PC-9 (cell line): ENCODE results near the gene GMPR2. TPM values are rescaled to one million over a fixed set of nuclear protein-coding genes. Genes with fewer than 3 reads are reported as not detected.

Experiments
- BruUV-seq: library from RNA; stranded (reverse); fragments of 400-500 nt; replicated peaks from 2 replicates; lab custom pipeline; 2021; lab: Mats Ljungman, UMichigan
- CTCF ChIA-PET: fragments of 300-600 bp; sonication (Branson Sonifier 250); formaldehyde crosslinking; loops from one replicate; lab custom pipeline; 2022; ENCODE audit warnings: antibody characterized with exemption; lab: Charles Lee
- POLR2A ChIA-PET: fragments of 300-600 bp; sonication (Branson Sonifier 250); formaldehyde crosslinking; loops from one replicate; lab custom pipeline; 2022; ENCODE audit warnings: antibody characterized with exemption; ENCODE audit not compliant: unreplicated experiment; lab: Charles Lee
- DNase-seq, 2 experiments: peaks; one replicate each; pipeline versions ENCODE4 v3.0.0 to v3.0.0-alpha.2; 2015 to 2022; ENCODE audit warnings: mixed read lengths in 1 of 2
- H2AFZ ChIP-seq: fragments of 200-600 bp; sonication (generic); 2 replicates; pipeline ENCODE4 v1.8.1; 2017; ENCODE audit warnings: antibody characterized with exemption
- H3F3A ChIP-seq: fragments of 200-600 bp; sonication (generic); 2 replicates; pipeline ENCODE4 v1.8.1; 2017; ENCODE audit warnings: antibody characterized with exemption, mild to moderate bottlenecking, low read depth; ENCODE audit not compliant: insufficient read depth
- H3K27ac ChIP-seq: fragments of 200-600 bp; sonication (generic); 2 replicates; pipeline ENCODE4 v1.6.1; 2016; ENCODE audit warnings: mixed run types
- H3K27me3 ChIP-seq: fragments of 200-600 bp; sonication (generic); 2 replicates; pipeline ENCODE4 v1.6.1; 2016; ENCODE audit warnings: low read depth, mixed run types; ENCODE audit not compliant: insufficient read depth
- H3K36me3 ChIP-seq: fragments of 200-600 bp; sonication (generic); 2 replicates; pipeline ENCODE4 v1.6.1; 2016; ENCODE audit warnings: low read depth, mixed run types
- H3K4me1 ChIP-seq: fragments of 200-600 bp; sonication (generic); replicated peaks from 2 replicates; pipeline ENCODE4 v1.6.1; 2016; ENCODE audit warnings: mixed run types; ENCODE audit not compliant: insufficient read depth
- H3K4me2 ChIP-seq: fragments of 200-600 bp; sonication (generic); 2 replicates; pipeline ENCODE4 v1.6.1; 2017; ENCODE audit warnings: mixed run types
- H3K4me3 ChIP-seq: fragments of 200-600 bp; sonication (generic); 2 replicates; pipeline ENCODE4 v1.6.1; 2016; ENCODE audit warnings: mixed run types
- H3K79me2 ChIP-seq: fragments of 200-600 bp; sonication (generic); 2 replicates; pipeline ENCODE4 v1.6.1; 2017; ENCODE audit warnings: low read depth, mixed run types
- H3K9me2 ChIP-seq: fragments of 200-600 bp; sonication (generic); 2 replicates; pipeline ENCODE4 v1.8.1; 2017; ENCODE audit warnings: mild to moderate bottlenecking; ENCODE audit not compliant: insufficient read depth
- H3K9me3 ChIP-seq: fragments of 200-600 bp; sonication (generic); 2 replicates; pipeline ENCODE4 v1.8.1; 2016; ENCODE audit warnings: low read depth; ENCODE audit not compliant: insufficient read depth
- H4K20me1 ChIP-seq: fragments of 200-600 bp; sonication (generic); 2 replicates; pipeline ENCODE4 v1.8.1; 2017; ENCODE audit not compliant: insufficient read depth
- CTCF ChIP-seq: fragments of 200-600 bp; sonication (generic); conservative IDR thresholded peaks from 2 replicates; pipeline ENCODE4 v1.6.1; 2017; ENCODE audit warnings: mixed run types, antibody characterized with exemption, mild to moderate bottlenecking, moderate library complexity
- EZH2 ChIP-seq: fragments of 200-600 bp; sonication (generic); IDR thresholded peaks from 2 replicates; pipeline ENCODE4 v1.8.0; 2017; ENCODE audit warnings: antibody characterized with exemption, low read depth
- intact Hi-C: fragments of 100-400 bp; cut with micrococcal nuclease; formaldehyde crosslinking; loops from one replicate; pipeline ENCODE4 v1.10.0; 2022; ENCODE audit not compliant: unreplicated experiment
- total RNA-seq: library from RNA; stranded (reverse); gene quantifications from 2 replicates; pipeline ENCODE4 v1.2.3, GENCODE V29; 2021

The GMPR2 gene
- total RNA-seq, 1 experiment from 2014 or later: 55.3 TPM

DNA sequence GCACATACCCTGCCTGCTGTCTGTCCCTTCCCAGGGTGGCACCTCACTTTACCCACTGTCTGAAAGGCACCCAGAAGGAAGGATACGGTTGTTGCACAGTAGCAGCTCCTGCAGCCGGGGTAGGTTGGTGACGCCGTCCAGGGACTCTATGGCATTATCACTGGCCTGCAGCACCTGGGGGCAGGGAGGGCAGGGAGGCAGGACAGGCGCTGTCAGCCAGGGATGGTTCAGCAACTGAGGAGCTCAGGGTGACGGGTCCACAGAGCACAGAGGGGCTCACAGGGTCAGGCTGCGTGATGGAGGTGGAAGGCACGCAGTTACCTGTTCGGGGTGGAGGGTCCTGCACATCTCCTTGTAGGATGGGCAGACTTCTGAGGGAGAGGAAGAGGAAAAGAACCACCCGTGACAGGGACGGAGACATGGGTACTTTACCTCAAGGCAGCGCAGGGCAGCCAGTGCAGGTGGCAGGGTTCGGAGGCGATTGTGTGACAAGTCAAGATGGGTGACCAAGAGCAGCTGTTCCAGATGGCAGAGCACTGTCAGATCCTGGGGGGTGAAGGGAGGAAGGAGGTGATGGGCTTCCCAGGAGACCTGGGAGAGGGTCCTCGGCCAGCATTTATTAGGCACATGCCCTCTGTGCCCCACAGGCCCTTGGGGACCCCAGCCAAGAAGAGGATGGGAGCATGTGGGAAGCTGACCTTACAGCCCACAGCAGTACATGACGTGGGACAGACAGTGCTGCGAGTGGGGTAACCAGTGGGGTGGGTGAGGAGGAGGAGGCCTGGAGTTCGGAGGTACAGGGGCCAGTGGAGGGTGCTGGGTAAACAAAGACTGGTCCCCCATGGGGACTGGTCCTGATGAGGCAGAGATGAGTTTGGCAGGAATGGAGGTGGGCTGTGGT is 33.9 kb downstream of the GMPR2 start:
- H3K36me3 ChIP-seq: no peaks in the 10 kb centered on the region
- no TSS peak for BruUV-seq
- no peaks in the 10 kb centered on the region for H4K20me1 ChIP-seq
- H2AFZ ChIP-seq: no peak overlapping the region
- H3K9me3 ChIP-seq: no peaks in the 10 kb centered on the region
- no peaks in the 10 kb centered on the region for H3F3A ChIP-seq
- TF ChIP-seq EZH2 (no peak), CTCF (no peak)
- H3K9me2 ChIP-seq: no peaks in the 10 kb centered on the region
- no peak for DNase-seq
- no peak overlapping the region for H3K4me3 ChIP-seq
- H3K4me2 ChIP-seq: no peak overlapping the region
- ChIA-PET CTCF (no interaction called here), POLR2A (no interaction called here)
- H3K79me2 ChIP-seq: no peaks in the 10 kb centered on the region
- peaks cover under 1% of the 10 kb centered on the region; the same call in 1 of the 2 replicates for H3K4me1 ChIP-seq
- H3K27ac ChIP-seq: no peak overlapping the region
- intact Hi-C loops: no loop called here
- no peaks in the 10 kb centered on the region for H3K27me3 ChIP-seq

DNA sequence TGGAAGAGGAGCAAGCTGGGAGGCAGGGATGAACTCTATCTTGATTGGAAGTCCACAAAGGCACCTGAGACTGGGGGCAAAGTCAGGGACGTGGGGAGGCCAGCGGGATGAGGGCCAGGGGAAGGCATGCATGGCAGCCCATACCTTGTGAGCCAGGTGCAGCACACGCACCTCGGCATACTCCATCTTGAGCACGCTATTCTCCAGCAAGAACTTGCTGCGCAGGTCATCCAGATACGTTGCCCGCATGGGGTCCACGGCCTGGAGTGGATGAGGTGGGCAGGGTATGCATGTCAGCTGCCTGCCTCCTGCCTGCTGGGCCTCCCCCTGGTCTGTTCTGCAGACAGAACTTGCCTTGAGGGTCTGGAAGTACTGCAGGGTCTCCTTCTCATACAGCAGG is 34.8 kb downstream of the GMPR2 start:
- ChIA-PET POLR2A (no interaction called here), CTCF (no interaction called here)
- TF ChIP-seq EZH2 (no peak), CTCF (no peak)
- Histone ChIP-seq H3K4me3 (no peak overlapping the region), H3K36me3 (no peaks in the 10 kb centered on the region), H4K20me1 (no peaks in the 10 kb centered on the region), H3K4me1 (peaks cover 8% of the 10 kb centered on the region), H3K27ac (no peak overlapping the region), H2AFZ (no peak overlapping the region), H3K9me3 (no peaks in the 10 kb centered on the region), H3K79me2 (no peaks in the 10 kb centered on the region), H3F3A (0 out of 2 replicates have a peak, but pooled peaks cover 4% of the 10 kb centered on the region), H3K4me2 (no peak overlapping the region), H3K9me2 (no peaks in the 10 kb centered on the region), H3K27me3 (no peaks in the 10 kb centered on the region)
- no peak for DNase-seq
- BruUV-seq: no TSS peak
- intact Hi-C loops: no loop called here

GRCh38 chr14:24268225-24268624 is 35.5 kb downstream of the GMPR2 start:
- peaks cover 8% of the 10 kb centered on the region for H3K4me1 ChIP-seq
- no TSS peak for BruUV-seq
- no peaks in the 10 kb centered on the region for H4K20me1 ChIP-seq
- no peaks in the 10 kb centered on the region for H3K9me3 ChIP-seq
- no peaks in the 10 kb centered on the region for H3K27me3 ChIP-seq
- H3K79me2 ChIP-seq: no peaks in the 10 kb centered on the region
- H3K36me3 ChIP-seq: no peaks in the 10 kb centered on the region
- CTCF ChIA-PET: no interaction called here
- POLR2A ChIA-PET: no interaction called here
- TF ChIP-seq CTCF (no peak), EZH2 (no peak)
- H3F3A ChIP-seq: 0 out of 2 replicates have a peak, but pooled peaks cover 5% of the 10 kb centered on the region
- no peak overlapping the region for H3K4me3 ChIP-seq
- no peak overlapping the region for H2AFZ ChIP-seq
- no peak for DNase-seq
- H3K4me2 ChIP-seq: no peak overlapping the region
- H3K27ac ChIP-seq: no peak overlapping the region
- intact Hi-C loops: no loop called here
- no peaks in the 10 kb centered on the region for H3K9me2 ChIP-seq
